K562 (cell line): Measurements from ENCODE around the gene NTF4.

Experiments used
- ATF2 ChIP-seq: sonication (generic); formaldehyde crosslinking; IDR thresholded peaks from 2 replicates; pipeline ENCODE4 v1.8.1; 2022; ENCODE audit warnings: missing genetic modification reagents
- FOXP1 ChIP-seq: sonication (generic); formaldehyde crosslinking; IDR thresholded peaks from 2 replicates; pipeline ENCODE4 v1.8.0; 2022; ENCODE audit warnings: mild to moderate bottlenecking, missing genetic modification reagents
- KLF10 ChIP-seq: fragments of 250-450 bp; sonication (Bioruptor Pico); IDR thresholded peaks from 2 replicates; pipeline ENCODE4 v1.6.1; 2021; ENCODE audit warnings: matching md5 sums
- SETDB1 ChIP-seq: IDR thresholded peaks from one replicate; pipeline ENCODE4 v1.6.1; 2012; ENCODE audit warnings: low read length, control low read depth, inconsistent platforms
- TSHZ1 ChIP-seq: fragments of 250-450 bp; sonication (Bioruptor Pico); IDR thresholded peaks from 2 replicates; pipeline ENCODE4 v1.4.0; 2020; ENCODE audit warnings: mild to moderate bottlenecking, moderate library complexity

- TF ChIP-seq TSHZ1 (CRISPR knock-in tag), result no peak
- no peak for TF ChIP-seq SETDB1
- TF ChIP-seq KLF10, result no peak
- no peak for TF ChIP-seq ATF2 (CRISPR knock-in tag)
- TF ChIP-seq FOXP1 (CRISPR knock-in tag), result no peak
Measured at GRCh38 chr19:49097453-49098288, 33.1 kb upstream of the NTF4 start.
